ENCODE data around the gene ADO.

DNA sequence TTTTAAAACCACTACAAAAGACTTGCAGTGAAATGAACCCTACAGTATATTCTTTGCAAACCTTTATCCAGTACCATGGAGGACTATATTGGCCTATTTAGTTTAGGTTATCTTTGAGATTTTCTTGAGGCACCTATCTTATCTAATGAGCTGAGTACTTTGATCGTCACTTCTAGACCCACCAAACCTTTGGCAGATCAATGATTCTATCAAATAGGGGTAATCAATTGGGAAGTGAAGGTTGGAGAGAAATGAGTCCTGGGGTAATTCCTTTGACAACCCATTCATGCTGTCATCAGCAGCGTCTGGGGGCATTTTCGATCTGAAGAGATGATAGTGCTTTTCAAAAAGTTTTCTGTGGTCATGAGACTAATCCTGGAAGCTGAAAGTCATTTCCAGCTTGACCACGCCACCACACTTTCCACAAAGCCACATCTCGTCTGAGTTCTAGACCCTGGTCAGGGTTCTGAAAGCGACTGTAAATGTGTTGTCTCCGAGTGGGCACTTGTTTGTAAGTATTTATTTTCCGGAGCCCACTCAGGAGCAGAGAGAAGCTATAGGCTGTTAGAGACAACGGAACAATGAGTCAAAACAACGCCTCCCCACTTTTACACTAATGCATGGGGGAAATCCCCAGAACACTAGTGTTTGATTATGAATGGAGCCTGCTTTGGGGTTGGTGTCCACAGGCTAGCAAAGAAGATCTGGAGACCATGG, 6.8 kb downstream of the ADO start:
- no peak; the same call in none of the 2 replicates for TF ChIP-seq POLR2AphosphoS5 (IDR thresholded peaks at IDR 0.05; ENCODE audit: borderline replicate concordance, low read depth, low read length)
- no peak for TF ChIP-seq EZH2 (IDR thresholded peaks at IDR 0.05)
- no peak for TF ChIP-seq FOXP2 (optimal IDR thresholded peaks at IDR 0.05; ENCODE audit: control extremely low read depth, extremely low read length, insufficient read depth)
